ENCODE measurements around the gene POLN.

POLN gene

GRCh38 chr4:2270341-2271165, 28.6 kb upstream of the POLN start:
- TF ChIP-seq, protein P1, sequence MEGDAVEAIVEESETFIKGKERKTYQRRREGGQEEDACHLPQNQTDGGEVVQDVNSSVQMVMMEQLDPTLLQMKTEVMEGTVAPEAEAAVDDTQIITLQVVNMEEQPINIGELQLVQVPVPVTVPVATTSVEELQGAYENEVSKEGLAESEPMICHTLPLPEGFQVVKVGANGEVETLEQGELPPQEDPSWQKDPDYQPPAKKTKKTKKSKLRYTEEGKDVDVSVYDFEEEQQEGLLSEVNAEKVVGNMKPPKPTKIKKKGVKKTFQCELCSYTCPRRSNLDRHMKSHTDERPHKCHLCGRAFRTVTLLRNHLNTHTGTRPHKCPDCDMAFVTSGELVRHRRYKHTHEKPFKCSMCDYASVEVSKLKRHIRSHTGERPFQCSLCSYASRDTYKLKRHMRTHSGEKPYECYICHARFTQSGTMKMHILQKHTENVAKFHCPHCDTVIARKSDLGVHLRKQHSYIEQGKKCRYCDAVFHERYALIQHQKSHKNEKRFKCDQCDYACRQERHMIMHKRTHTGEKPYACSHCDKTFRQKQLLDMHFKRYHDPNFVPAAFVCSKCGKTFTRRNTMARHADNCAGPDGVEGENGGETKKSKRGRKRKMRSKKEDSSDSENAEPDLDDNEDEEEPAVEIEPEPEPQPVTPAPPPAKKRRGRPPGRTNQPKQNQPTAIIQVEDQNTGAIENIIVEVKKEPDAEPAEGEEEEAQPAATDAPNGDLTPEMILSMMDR (IDR thresholded peaks at IDR 0.05; ENCODE audit: borderline replicate concordance, control extremely low read depth, extremely low read depth, insufficient read depth, missing control alignments), result no peak
- no peak for DNase-seq (ENCODE audit: low spot score)
- in situ Hi-C loops (cut with MboI; ENCODE audit: low sequenced_read_pairs, unreplicated experiment), result no loop called here

GRCh38 chr4:2269618-2270163, 27.8 kb upstream of the POLN start:
- in situ Hi-C loops (cut with MboI; ENCODE audit: low sequenced_read_pairs, unreplicated experiment), result no loop called here
- TF ChIP-seq, protein P1 (IDR thresholded peaks at IDR 0.05; ENCODE audit: borderline replicate concordance, control extremely low read depth, extremely low read depth, insufficient read depth, missing control alignments), result no peak
- DNase-seq (ENCODE audit: low spot score), result no peak

- DNase-seq (ENCODE audit: low spot score), result no peak
- TF ChIP-seq, protein P1 (IDR thresholded peaks at IDR 0.05; ENCODE audit: borderline replicate concordance, control extremely low read depth, extremely low read depth, insufficient read depth, missing control alignments), result no peak
- in situ Hi-C loops (cut with MboI; ENCODE audit: low sequenced_read_pairs, unreplicated experiment), result no loop called here
Measured at GRCh38 chr4:2269206-2269531, 27.2 kb upstream of the POLN start.

GRCh38 chr4:2268357-2269205, 26.7 kb upstream of the POLN start:
- TF ChIP-seq, protein P1 (IDR thresholded peaks at IDR 0.05; ENCODE audit: borderline replicate concordance, control extremely low read depth, extremely low read depth, insufficient read depth, missing control alignments), result no peak
- in situ Hi-C loops (cut with MboI; ENCODE audit: low sequenced_read_pairs, unreplicated experiment), result no loop called here
- DNase-seq (ENCODE audit: low spot score), result no peak

- in situ Hi-C loops (cut with MboI; ENCODE audit: low sequenced_read_pairs, unreplicated experiment), result no loop called here
- DNase-seq (ENCODE audit: low spot score), result no peak
- TF ChIP-seq, protein P1 (IDR thresholded peaks at IDR 0.05; ENCODE audit: borderline replicate concordance, control extremely low read depth, extremely low read depth, insufficient read depth, missing control alignments), result no peak
Measured at GRCh38 chr4:2267841-2268240, 25.9 kb upstream of the POLN start.

- DNase-seq (ENCODE audit: low spot score), result no peak
- in situ Hi-C loops (cut with MboI; ENCODE audit: low sequenced_read_pairs, unreplicated experiment), result no loop called here
- TF ChIP-seq, protein P1 (IDR thresholded peaks at IDR 0.05; ENCODE audit: borderline replicate concordance, control extremely low read depth, extremely low read depth, insufficient read depth, missing control alignments), result no peak
Measured at GRCh38 chr4:2267320-2267811, 25.4 kb upstream of the POLN start.

Measured in GM13976 (cell line).